GM18951 (cell line): ENCODE measurements around the gene PCCA.

Experiments used
- POLR2A ChIP-seq: IDR thresholded peaks from 4 replicates; pipeline ENCODE4 v1.6.1; 2011; ENCODE audit warnings: mild to moderate bottlenecking; ENCODE audit not compliant: insufficient read length, insufficient read depth; ENCODE audit errors: extremely low read depth
- in situ Hi-C: fragments of 300-500 bp; cut with MboI; formaldehyde crosslinking; loops from one replicate; pipeline ENCODE4 v1.12.0; 2022; ENCODE audit warnings: low sequenced_read_pairs, mixed read lengths, inconsistent platforms; ENCODE audit not compliant: unreplicated experiment

The PCCA gene

GRCh38 chr13:100423375-100423774, 334.5 kb downstream of the PCCA start:
- in situ Hi-C loops = no loop called here
- no peak for TF ChIP-seq POLR2A

- in situ Hi-C loops = no loop called here
- TF ChIP-seq POLR2A = no peak
These were observed 340.1 kb downstream of the PCCA start for GRCh38 chr13:100428986-100429385.

GRCh38 chr13:100432611-100433010, 343.7 kb downstream of the PCCA start:
- no peak for TF ChIP-seq POLR2A
- in situ Hi-C loops = no loop called here

- TF ChIP-seq POLR2A = no peak
- in situ Hi-C loops = no loop called here
These were observed 344.6 kb downstream of the PCCA start for GRCh38 chr13:100433475-100433874.

GRCh38 chr13:100434010-100434763, 345.3 kb downstream of the PCCA start:
- in situ Hi-C loops = no loop called here
- no peak for TF ChIP-seq POLR2A

- no peak for TF ChIP-seq POLR2A
- in situ Hi-C loops = no loop called here
These were observed 347.2 kb downstream of the PCCA start for GRCh38 chr13:100436099-100436498.

- in situ Hi-C loops = no loop called here
- no peak for TF ChIP-seq POLR2A
These were observed 349.3 kb downstream of the PCCA start for GRCh38 chr13:100438059-100438788.

- no peak for TF ChIP-seq POLR2A
- in situ Hi-C loops = no loop called here
These were observed 350.5 kb downstream of the PCCA start for GRCh38 chr13:100439247-100439970.

GRCh38 chr13:100440751-100441425, 352.0 kb downstream of the PCCA start:
- in situ Hi-C loops = no loop called here
- no peak for TF ChIP-seq POLR2A

GRCh38 chr13:100442095-100442832, 353.4 kb downstream of the PCCA start:
- TF ChIP-seq POLR2A = no peak
- in situ Hi-C loops = no loop called here

GRCh38 chr13:100443278-100443997, 354.5 kb downstream of the PCCA start:
- no peak for TF ChIP-seq POLR2A
- in situ Hi-C loops = no loop called here

- in situ Hi-C loops = no loop called here
- no peak for TF ChIP-seq POLR2A
These were observed 355.1 kb downstream of the PCCA start for GRCh38 chr13:100443998-100444328.
